OCI-LY1 (cell line): ENCODE results near the gene KRABD2.

ENCODE experiments used
- H2AFZ ChIP-seq: fragments of 200-600 bp; sonication (generic), shearing (Covaris generic); 2 replicates; pipeline ENCODE4 v1.6.0; 2014; ENCODE audit warnings: antibody characterized with exemption, mild to moderate bottlenecking, low read length
- H3F3A ChIP-seq: fragments of 200-600 bp; sonication (generic), shearing (Covaris generic); 2 replicates; pipeline ENCODE4 v1.6.0; 2014; ENCODE audit warnings: mild to moderate bottlenecking, antibody characterized with exemption, low read length, moderate library complexity; ENCODE audit not compliant: insufficient read depth
- H3K27ac ChIP-seq: fragments of 200-600 bp; sonication (generic); 2 replicates; pipeline ENCODE4 v1.5.1; 2014; ENCODE audit warnings: low read length, mixed run types, mild to moderate bottlenecking, low read depth; ENCODE audit not compliant: poor library complexity, severe bottlenecking
- H3K27me3 ChIP-seq: fragments of 200-600 bp; sonication (generic); 2 replicates; pipeline ENCODE4 v1.6.0; 2014; ENCODE audit warnings: antibody characterized with exemption, mild to moderate bottlenecking, low read length, moderate library complexity; ENCODE audit not compliant: insufficient read depth
- H3K36me3 ChIP-seq: fragments of 200-600 bp; sonication (generic); 2 replicates; pipeline ENCODE4 v1.6.1; 2014; ENCODE audit warnings: mild to moderate bottlenecking, antibody characterized with exemption, low read length, moderate library complexity, mixed read lengths; ENCODE audit not compliant: insufficient read depth
- H3K4me1 ChIP-seq: fragments of 200-600 bp; sonication (generic); 2 replicates; pipeline ENCODE4 v1.5.1; 2014; ENCODE audit warnings: mild to moderate bottlenecking, low read length, moderate library complexity; ENCODE audit not compliant: insufficient read depth, severe bottlenecking
- H3K4me2 ChIP-seq: fragments of 200-600 bp; sonication (generic), shearing (Covaris generic); 2 replicates; pipeline ENCODE4 v1.6.1; 2014; ENCODE audit warnings: low read length
- H3K4me3 ChIP-seq: fragments of 200-600 bp; sonication (generic); 2 replicates; pipeline ENCODE4 v1.5.1; 2014; ENCODE audit warnings: low read length, low read depth, mild to moderate bottlenecking, mixed read lengths; ENCODE audit not compliant: poor library complexity, severe bottlenecking
- H3K79me2 ChIP-seq: fragments of 200-600 bp; shearing (Covaris generic); 2 replicates; pipeline ENCODE4 v1.6.1; 2016; ENCODE audit warnings: mixed run types, low read length, mixed read lengths; ENCODE audit not compliant: insufficient read depth
- H3K9ac ChIP-seq: fragments of 200-600 bp; sonication (generic), shearing (Covaris generic); 2 replicates; pipeline ENCODE4 v1.6.1; 2014; ENCODE audit warnings: mild to moderate bottlenecking, low read length, mixed read lengths
- H3K9me2 ChIP-seq: fragments of 200-600 bp; sonication (generic), shearing (Covaris generic); 2 replicates; pipeline ENCODE4 v1.6.1; 2014; ENCODE audit warnings: low read depth, mild to moderate bottlenecking, low read length, mixed read lengths
- H3K9me3 ChIP-seq: fragments of 200-600 bp; shearing (Covaris generic); 2 replicates; pipeline ENCODE4 v1.6.1; 2014; ENCODE audit warnings: low read length, mixed read lengths
- H4K20me1 ChIP-seq: fragments of 200-600 bp; sonication (generic), shearing (Covaris generic); 2 replicates; pipeline ENCODE4 v1.6.0; 2016; ENCODE audit warnings: mild to moderate bottlenecking, low read length; ENCODE audit not compliant: insufficient read depth
- EZH2 ChIP-seq: fragments of 200-600 bp; sonication (generic), shearing (Covaris generic); IDR thresholded peaks from 2 replicates; pipeline ENCODE4 v1.8.0; 2017; ENCODE audit warnings: borderline replicate concordance, mixed run types, mild to moderate bottlenecking, antibody characterized with exemption, low read length, moderate library complexity, mixed read lengths
- TF ChIP-seq, protein P1 (sequence below): fragments of 200-600 bp; sonication (generic), shearing (Covaris generic); IDR thresholded peaks from 2 replicates; pipeline ENCODE4 v1.5.1; 2017; ENCODE audit warnings: mild to moderate bottlenecking, antibody characterized with exemption, low read length, moderate library complexity, mixed read lengths

KRABD2 gene

DNA sequence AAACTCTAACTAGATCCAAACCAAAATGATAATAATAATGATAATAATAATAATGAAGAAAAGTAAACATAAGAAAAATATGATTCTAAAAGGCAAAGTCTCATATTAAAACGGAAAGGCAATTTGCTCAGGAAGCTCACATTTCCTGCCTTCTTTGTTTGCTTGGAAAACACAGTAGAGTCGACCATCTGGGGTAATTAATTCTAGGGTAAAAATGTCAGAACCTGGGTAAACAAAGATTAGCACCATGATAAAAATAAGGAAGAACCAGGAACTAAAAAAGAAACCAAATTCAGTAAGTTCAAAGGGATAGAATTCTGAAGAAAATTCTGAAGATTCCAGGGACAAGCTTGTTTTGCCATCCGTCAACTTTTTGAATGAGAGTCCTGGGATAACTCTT is 16.2 kb downstream of the KRABD2 start:
- no peak overlapping the region for H2AFZ ChIP-seq
- no peaks in the 10 kb centered on the region; the same call in 1 of the 2 replicates for H3K27me3 ChIP-seq
- H3K9me3 ChIP-seq = no peaks in the 10 kb centered on the region
- no peak overlapping the region for H3K4me3 ChIP-seq
- no peaks in the 10 kb centered on the region for H3K79me2 ChIP-seq
- no peaks in the 10 kb centered on the region for H3K4me1 ChIP-seq
- no peaks in the 10 kb centered on the region for H3K9me2 ChIP-seq
- no peak overlapping the region for H3K27ac ChIP-seq
- no peaks in the 10 kb centered on the region for H3F3A ChIP-seq
- no peaks in the 10 kb centered on the region; the same call in 1 of the 2 replicates for H3K36me3 ChIP-seq
- TF ChIP-seq, protein P1, sequence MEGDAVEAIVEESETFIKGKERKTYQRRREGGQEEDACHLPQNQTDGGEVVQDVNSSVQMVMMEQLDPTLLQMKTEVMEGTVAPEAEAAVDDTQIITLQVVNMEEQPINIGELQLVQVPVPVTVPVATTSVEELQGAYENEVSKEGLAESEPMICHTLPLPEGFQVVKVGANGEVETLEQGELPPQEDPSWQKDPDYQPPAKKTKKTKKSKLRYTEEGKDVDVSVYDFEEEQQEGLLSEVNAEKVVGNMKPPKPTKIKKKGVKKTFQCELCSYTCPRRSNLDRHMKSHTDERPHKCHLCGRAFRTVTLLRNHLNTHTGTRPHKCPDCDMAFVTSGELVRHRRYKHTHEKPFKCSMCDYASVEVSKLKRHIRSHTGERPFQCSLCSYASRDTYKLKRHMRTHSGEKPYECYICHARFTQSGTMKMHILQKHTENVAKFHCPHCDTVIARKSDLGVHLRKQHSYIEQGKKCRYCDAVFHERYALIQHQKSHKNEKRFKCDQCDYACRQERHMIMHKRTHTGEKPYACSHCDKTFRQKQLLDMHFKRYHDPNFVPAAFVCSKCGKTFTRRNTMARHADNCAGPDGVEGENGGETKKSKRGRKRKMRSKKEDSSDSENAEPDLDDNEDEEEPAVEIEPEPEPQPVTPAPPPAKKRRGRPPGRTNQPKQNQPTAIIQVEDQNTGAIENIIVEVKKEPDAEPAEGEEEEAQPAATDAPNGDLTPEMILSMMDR = no peak
- no peak for TF ChIP-seq EZH2
- no peak overlapping the region for H3K9ac ChIP-seq
- H4K20me1 ChIP-seq = no peaks in the 10 kb centered on the region
- no peak overlapping the region for H3K4me2 ChIP-seq

DNA sequence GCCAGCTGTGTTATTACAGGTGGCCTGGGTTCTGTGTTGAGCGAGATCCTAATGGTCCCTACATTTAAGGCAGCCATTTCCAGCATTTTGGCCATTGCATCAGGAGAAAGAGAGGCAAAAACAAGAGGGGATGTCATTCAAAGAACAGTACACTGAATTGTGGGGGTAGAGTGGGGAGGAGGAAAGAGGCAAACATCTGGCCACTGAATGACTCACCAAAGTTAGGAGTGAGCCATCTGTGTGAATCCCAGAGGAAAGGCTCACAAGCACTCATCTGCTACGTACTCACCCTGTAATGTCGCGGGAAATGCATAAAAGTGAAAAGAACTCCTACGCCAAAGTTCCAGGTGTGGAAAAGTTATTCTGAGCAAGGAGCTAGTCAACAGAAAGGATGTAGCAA is 16.7 kb downstream of the KRABD2 start:
- Histone ChIP-seq H3K9me2 (no peaks in the 10 kb centered on the region), H3K4me2 (no peak overlapping the region), H2AFZ (no peak overlapping the region), H3K79me2 (no peaks in the 10 kb centered on the region), H3F3A (no peaks in the 10 kb centered on the region), H3K36me3 (no peaks in the 10 kb centered on the region; the same call in 1 of the 2 replicates), H3K27ac (no peak overlapping the region), H3K9ac (no peak overlapping the region), H4K20me1 (no peaks in the 10 kb centered on the region), H3K4me1 (no peaks in the 10 kb centered on the region), H3K27me3 (no peaks in the 10 kb centered on the region; the same call in 1 of the 2 replicates), H3K9me3 (no peaks in the 10 kb centered on the region), H3K4me3 (no peak overlapping the region)
- TF ChIP-seq, protein P1 = no peak
- no peak for TF ChIP-seq EZH2

DNA sequence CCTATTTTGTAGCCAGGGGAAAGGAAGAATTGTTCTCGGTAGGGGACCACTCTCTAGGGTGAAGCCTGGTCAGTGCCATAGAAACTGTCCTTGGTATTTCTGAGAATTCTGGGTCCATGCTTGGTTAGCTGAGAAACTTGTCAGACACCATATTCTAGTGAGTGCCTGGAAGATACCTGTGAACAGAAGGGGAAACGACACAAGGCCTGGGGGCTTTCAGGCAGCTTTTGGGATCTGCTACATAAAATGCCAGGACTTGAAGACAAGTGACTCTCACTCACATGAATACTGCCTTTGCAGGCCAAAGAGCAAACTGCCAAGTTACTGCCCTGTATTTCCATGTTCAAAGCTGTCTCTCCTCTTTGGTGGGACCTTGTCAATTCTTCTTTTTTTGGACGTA is 18.6 kb downstream of the KRABD2 start:
- Histone ChIP-seq H3K4me1 (no peaks in the 10 kb centered on the region), H2AFZ (no peak overlapping the region)

More for the DNA sequence above, 18.6 kb downstream of the KRABD2 start:
- Histone ChIP-seq H3F3A (no peaks in the 10 kb centered on the region), H3K36me3 (no peaks in the 10 kb centered on the region; the same call in 1 of the 2 replicates), H4K20me1 (no peaks in the 10 kb centered on the region), H3K27me3 (no peaks in the 10 kb centered on the region; the same call in 1 of the 2 replicates), H3K4me3 (no peak overlapping the region), H3K9ac (no peak overlapping the region), H3K79me2 (no peaks in the 10 kb centered on the region), H3K9me3 (no peaks in the 10 kb centered on the region), H3K4me2 (no peak overlapping the region), H3K9me2 (no peaks in the 10 kb centered on the region), H3K27ac (no peak overlapping the region)
- TF ChIP-seq, protein P1 = no peak
- no peak for TF ChIP-seq EZH2
